H1 (cell line): ENCODE data around the gene ALG14. TPM values are rescaled to one million over a fixed set of nuclear protein-coding genes. Genes with fewer than 3 reads are reported as not detected.

Experiments
- ASH2L ChIP-seq: fragments of 200-600, 300-600 bp; sonication (generic); IDR thresholded peaks from one replicate; pipeline ENCODE4 v1.7.1; 2017; ENCODE audit warnings: low read length
- CBX8 ChIP-seq: fragments of 300-800, 300-1000 bp; sonication (generic); IDR thresholded peaks from 2 replicates; pipeline ENCODE4 v1.7.1; 2016; ENCODE audit warnings: low read depth, low read length, borderline replicate concordance
- CHD2 ChIP-seq: IDR thresholded peaks from 2 replicates; pipeline ENCODE4 v1.6.1; 2012; ENCODE audit warnings: low read length, improper control_type of control experiment
- NRF1 ChIP-seq: IDR thresholded peaks from 2 replicates; pipeline ENCODE4 v1.6.1; 2011; ENCODE audit warnings: mild to moderate bottlenecking, low read depth, low read length, improper control_type of control experiment
- RFX5 ChIP-seq: IDR thresholded peaks from 2 replicates; pipeline ENCODE4 v1.6.1; 2011; ENCODE audit warnings: low read depth, low read length, improper control_type of control experiment, borderline replicate concordance
- SAP30 ChIP-seq: fragments of 300-600 bp; sonication (generic); IDR thresholded peaks from 2 replicates; pipeline ENCODE4 v1.7.1; 2012; ENCODE audit warnings: low read length, moderate library complexity, mild to moderate bottlenecking, inconsistent platforms; ENCODE audit not compliant: insufficient read depth, insufficient replicate concordance
- SRF ChIP-seq: IDR thresholded peaks from 2 replicates; pipeline ENCODE4 v1.6.1; 2011; ENCODE audit warnings: mild to moderate bottlenecking, low read depth, low read length, moderate library complexity
- polyA plus RNA-seq, 7 experiments: library from polyadenylated mRNA; depleted of rRNA in 3 of 7; stranded (reverse) in 5 of 7; unstranded in 2 of 7; fragments of >200 nt in 5 of 7; fragments of 200-250 nt in 2 of 7; gene quantifications; 1 replicate in 5 of 7; 2 replicates in 1 of 7; 4 replicates in 1 of 7; pipeline versions ENCODE4 v1.2.1 to v1.2.3, GENCODE V29; 2011 to 2013; ENCODE audit warnings: missing spikeins in 2 of 7, mixed read lengths in 2 of 7
- total RNA-seq: library from RNA; stranded (reverse); fragmentation: NEBNext Ultra II Directional; extraction: Animal tissue kit (Norgen Biotek cat#: 25700); gene quantifications from 2 replicates; pipeline ENCODE4 v1.2.1, GENCODE V29; 2021
- TF ChIP-seq, protein P1 (sequence below): fragments of 300-600 bp; sonication (generic); IDR thresholded peaks from 2 replicates; pipeline ENCODE4 v1.7.1; 2012; ENCODE audit warnings: low read length, moderate library complexity, mild to moderate bottlenecking, inconsistent platforms; ENCODE audit not compliant: insufficient replicate concordance
- TF ChIP-seq, protein P2 (sequence below): IDR thresholded peaks from 2 replicates; pipeline ENCODE4 v1.6.1; 2012; ENCODE audit warnings: inconsistent platforms

Gene ALG14
- total and polyA plus RNA-seq, 2 of the 8 experiments (the other 6 are each of a cell fraction or from before 2014, with no cell fraction given), result 0.95 to 1.3 TPM

DNA sequence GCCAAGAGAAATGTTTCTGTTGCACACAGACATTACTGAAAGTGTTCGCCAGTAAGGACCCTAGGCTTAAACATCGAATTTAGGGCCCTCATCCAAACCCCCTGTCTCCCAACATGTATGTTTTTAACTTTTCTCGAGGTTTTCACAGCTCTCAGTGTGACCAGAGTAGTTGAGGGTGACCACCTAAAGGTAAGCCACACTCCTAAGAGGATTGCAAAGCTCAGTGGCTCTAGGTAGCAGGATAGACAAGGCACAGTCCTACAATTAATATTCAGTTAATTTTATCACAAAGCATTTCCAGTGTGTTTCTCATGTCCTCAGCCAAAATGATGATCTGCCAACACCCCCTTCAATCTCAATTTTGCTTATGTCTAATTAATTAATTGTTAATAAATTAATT, 695 bp upstream of the ALG14 start (continued):
- TF ChIP-seq, protein P1, sequence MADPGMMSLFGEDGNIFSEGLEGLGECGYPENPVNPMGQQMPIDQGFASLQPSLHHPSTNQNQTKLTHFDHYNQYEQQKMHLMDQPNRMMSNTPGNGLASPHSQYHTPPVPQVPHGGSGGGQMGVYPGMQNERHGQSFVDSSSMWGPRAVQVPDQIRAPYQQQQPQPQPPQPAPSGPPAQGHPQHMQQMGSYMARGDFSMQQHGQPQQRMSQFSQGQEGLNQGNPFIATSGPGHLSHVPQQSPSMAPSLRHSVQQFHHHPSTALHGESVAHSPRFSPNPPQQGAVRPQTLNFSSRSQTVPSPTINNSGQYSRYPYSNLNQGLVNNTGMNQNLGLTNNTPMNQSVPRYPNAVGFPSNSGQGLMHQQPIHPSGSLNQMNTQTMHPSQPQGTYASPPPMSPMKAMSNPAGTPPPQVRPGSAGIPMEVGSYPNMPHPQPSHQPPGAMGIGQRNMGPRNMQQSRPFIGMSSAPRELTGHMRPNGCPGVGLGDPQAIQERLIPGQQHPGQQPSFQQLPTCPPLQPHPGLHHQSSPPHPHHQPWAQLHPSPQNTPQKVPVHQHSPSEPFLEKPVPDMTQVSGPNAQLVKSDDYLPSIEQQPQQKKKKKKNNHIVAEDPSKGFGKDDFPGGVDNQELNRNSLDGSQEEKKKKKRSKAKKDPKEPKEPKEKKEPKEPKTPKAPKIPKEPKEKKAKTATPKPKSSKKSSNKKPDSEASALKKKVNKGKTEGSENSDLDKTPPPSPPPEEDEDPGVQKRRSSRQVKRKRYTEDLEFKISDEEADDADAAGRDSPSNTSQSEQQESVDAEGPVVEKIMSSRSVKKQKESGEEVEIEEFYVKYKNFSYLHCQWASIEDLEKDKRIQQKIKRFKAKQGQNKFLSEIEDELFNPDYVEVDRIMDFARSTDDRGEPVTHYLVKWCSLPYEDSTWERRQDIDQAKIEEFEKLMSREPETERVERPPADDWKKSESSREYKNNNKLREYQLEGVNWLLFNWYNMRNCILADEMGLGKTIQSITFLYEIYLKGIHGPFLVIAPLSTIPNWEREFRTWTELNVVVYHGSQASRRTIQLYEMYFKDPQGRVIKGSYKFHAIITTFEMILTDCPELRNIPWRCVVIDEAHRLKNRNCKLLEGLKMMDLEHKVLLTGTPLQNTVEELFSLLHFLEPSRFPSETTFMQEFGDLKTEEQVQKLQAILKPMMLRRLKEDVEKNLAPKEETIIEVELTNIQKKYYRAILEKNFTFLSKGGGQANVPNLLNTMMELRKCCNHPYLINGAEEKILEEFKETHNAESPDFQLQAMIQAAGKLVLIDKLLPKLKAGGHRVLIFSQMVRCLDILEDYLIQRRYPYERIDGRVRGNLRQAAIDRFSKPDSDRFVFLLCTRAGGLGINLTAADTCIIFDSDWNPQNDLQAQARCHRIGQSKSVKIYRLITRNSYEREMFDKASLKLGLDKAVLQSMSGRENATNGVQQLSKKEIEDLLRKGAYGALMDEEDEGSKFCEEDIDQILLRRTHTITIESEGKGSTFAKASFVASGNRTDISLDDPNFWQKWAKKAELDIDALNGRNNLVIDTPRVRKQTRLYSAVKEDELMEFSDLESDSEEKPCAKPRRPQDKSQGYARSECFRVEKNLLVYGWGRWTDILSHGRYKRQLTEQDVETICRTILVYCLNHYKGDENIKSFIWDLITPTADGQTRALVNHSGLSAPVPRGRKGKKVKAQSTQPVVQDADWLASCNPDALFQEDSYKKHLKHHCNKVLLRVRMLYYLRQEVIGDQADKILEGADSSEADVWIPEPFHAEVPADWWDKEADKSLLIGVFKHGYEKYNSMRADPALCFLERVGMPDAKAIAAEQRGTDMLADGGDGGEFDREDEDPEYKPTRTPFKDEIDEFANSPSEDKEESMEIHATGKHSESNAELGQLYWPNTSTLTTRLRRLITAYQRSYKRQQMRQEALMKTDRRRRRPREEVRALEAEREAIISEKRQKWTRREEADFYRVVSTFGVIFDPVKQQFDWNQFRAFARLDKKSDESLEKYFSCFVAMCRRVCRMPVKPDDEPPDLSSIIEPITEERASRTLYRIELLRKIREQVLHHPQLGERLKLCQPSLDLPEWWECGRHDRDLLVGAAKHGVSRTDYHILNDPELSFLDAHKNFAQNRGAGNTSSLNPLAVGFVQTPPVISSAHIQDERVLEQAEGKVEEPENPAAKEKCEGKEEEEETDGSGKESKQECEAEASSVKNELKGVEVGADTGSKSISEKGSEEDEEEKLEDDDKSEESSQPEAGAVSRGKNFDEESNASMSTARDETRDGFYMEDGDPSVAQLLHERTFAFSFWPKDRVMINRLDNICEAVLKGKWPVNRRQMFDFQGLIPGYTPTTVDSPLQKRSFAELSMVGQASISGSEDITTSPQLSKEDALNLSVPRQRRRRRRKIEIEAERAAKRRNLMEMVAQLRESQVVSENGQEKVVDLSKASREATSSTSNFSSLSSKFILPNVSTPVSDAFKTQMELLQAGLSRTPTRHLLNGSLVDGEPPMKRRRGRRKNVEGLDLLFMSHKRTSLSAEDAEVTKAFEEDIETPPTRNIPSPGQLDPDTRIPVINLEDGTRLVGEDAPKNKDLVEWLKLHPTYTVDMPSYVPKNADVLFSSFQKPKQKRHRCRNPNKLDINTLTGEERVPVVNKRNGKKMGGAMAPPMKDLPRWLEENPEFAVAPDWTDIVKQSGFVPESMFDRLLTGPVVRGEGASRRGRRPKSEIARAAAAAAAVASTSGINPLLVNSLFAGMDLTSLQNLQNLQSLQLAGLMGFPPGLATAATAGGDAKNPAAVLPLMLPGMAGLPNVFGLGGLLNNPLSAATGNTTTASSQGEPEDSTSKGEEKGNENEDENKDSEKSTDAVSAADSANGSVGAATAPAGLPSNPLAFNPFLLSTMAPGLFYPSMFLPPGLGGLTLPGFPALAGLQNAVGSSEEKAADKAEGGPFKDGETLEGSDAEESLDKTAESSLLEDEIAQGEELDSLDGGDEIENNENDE, result no peak
- TF ChIP-seq RFX5 (no peak), ASH2L (no peak), SAP30 (no peak), SRF (no peak), NRF1 (no peak), CBX8 (no peak), CHD2 (no peak)
- TF ChIP-seq, protein P2, sequence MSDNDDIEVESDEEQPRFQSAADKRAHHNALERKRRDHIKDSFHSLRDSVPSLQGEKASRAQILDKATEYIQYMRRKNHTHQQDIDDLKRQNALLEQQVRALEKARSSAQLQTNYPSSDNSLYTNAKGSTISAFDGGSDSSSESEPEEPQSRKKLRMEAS, result no peak
